Ishikawa (cell line): ENCODE measurements around the gene GLRB.
"Not testable (repeated sequence)": the region's sequence is repeated elsewhere in the genome, so short reads cannot be mapped to it uniquely, and the experiment has no call there.

Source experiments
- CEBPB ChIP-seq: IDR thresholded peaks from 2 replicates; pipeline ENCODE4 v1.6.1; 2012
- CREB1 ChIP-seq: IDR thresholded peaks from 2 replicates; pipeline ENCODE4 v1.6.1; 2012; ENCODE audit warnings: low read depth
- EGR1 ChIP-seq: IDR thresholded peaks from 2 replicates; pipeline ENCODE4 v1.6.1; 2012
- EP300 ChIP-seq: IDR thresholded peaks from 2 replicates; pipeline ENCODE4 v1.6.1; 2012; ENCODE audit warnings: borderline replicate concordance
- FOXM1 ChIP-seq: IDR thresholded peaks from 2 replicates; pipeline ENCODE4 v1.6.1; 2012; ENCODE audit warnings: low read depth, borderline replicate concordance
- NFIC ChIP-seq: IDR thresholded peaks from 2 replicates; pipeline ENCODE4 v1.6.1; 2012
- RAD21 ChIP-seq: IDR thresholded peaks from 2 replicates; pipeline ENCODE4 v1.6.1; 2012; ENCODE audit warnings: low read depth
- TAF1 ChIP-seq: IDR thresholded peaks from 2 replicates; pipeline ENCODE4 v1.6.1; 2012; ENCODE audit warnings: low read depth, mild to moderate bottlenecking
- TCF12 ChIP-seq: IDR thresholded peaks from 2 replicates; pipeline ENCODE4 v1.6.1; 2012; ENCODE audit warnings: low read depth
- TEAD4 ChIP-seq: IDR thresholded peaks from 2 replicates; pipeline ENCODE4 v1.6.1; 2012
- YY1 ChIP-seq: IDR thresholded peaks from 2 replicates; pipeline ENCODE4 v1.6.1; 2012; ENCODE audit warnings: low read depth
- ZBTB7A ChIP-seq: IDR thresholded peaks from 2 replicates; pipeline ENCODE4 v1.6.1; 2012; ENCODE audit warnings: low read depth
- TF ChIP-seq, protein P1 (sequence below): IDR thresholded peaks from 2 replicates; pipeline ENCODE4 v1.6.1; 2012
- TF ChIP-seq, protein P2 (sequence below): IDR thresholded peaks from 2 replicates; pipeline ENCODE4 v1.6.1; 2012; ENCODE audit warnings: low read depth, mild to moderate bottlenecking

DNA sequence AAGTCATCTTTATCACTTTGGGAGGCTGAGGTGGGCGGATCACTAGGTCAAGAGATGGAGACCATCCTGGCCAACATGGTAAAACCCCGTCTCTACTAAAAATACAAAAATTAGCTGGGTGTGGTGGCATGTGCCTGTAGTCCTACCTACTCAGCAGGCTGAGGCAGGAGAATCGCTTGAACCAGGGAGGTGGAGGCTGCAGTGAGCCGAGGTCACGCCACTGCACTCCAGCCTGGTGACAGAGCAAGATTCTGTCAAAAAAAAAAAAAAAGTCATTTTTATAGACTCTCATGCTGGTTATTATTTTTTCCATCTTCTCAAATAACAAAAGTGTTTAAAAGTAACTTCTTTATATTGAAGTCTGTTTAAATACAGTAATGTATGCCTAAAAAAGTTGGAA lies 17.1 kb upstream of the GLRB start:
- TF ChIP-seq TEAD4, result peak; percentile 59
- TF ChIP-seq ZBTB7A, EP300, TAF1, EGR1, RAD21, NFIC, YY1, CEBPB, FOXM1, CREB1, TCF12: not testable (repeated sequence)
- TF ChIP-seq, protein P1, sequence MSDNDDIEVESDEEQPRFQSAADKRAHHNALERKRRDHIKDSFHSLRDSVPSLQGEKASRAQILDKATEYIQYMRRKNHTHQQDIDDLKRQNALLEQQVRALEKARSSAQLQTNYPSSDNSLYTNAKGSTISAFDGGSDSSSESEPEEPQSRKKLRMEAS, result not testable (repeated sequence)
- TF ChIP-seq, protein P2, sequence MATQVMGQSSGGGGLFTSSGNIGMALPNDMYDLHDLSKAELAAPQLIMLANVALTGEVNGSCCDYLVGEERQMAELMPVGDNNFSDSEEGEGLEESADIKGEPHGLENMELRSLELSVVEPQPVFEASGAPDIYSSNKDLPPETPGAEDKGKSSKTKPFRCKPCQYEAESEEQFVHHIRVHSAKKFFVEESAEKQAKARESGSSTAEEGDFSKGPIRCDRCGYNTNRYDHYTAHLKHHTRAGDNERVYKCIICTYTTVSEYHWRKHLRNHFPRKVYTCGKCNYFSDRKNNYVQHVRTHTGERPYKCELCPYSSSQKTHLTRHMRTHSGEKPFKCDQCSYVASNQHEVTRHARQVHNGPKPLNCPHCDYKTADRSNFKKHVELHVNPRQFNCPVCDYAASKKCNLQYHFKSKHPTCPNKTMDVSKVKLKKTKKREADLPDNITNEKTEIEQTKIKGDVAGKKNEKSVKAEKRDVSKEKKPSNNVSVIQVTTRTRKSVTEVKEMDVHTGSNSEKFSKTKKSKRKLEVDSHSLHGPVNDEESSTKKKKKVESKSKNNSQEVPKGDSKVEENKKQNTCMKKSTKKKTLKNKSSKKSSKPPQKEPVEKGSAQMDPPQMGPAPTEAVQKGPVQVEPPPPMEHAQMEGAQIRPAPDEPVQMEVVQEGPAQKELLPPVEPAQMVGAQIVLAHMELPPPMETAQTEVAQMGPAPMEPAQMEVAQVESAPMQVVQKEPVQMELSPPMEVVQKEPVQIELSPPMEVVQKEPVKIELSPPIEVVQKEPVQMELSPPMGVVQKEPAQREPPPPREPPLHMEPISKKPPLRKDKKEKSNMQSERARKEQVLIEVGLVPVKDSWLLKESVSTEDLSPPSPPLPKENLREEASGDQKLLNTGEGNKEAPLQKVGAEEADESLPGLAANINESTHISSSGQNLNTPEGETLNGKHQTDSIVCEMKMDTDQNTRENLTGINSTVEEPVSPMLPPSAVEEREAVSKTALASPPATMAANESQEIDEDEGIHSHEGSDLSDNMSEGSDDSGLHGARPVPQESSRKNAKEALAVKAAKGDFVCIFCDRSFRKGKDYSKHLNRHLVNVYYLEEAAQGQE, result not testable (repeated sequence)
